WERI-Rb-1 (cell line): ENCODE measurements around the gene ACTL6B.
A peak's percentile ranks its signal among the peaks of the same experiment; 100 is the strongest.
"Not testable (repeated sequence)": the region's sequence is repeated elsewhere in the genome, so short reads cannot be mapped to it uniquely, and the experiment has no call there.

Experiments used
- DNase-seq: peaks from one replicate; pipeline ENCODE4 v3.0.0-alpha.2; 2020
- H3K27ac ChIP-seq: fragments of 250-450 bp; sonication (Bioruptor Pico); 2 replicates; pipeline ENCODE4 v1.5.1; 2020; ENCODE audit warnings: mild to moderate bottlenecking, moderate library complexity
- H3K27me3 ChIP-seq: fragments of 250-450 bp; sonication (Bioruptor Pico); 2 replicates; pipeline ENCODE4 v1.5.1; 2021; ENCODE audit warnings: mild to moderate bottlenecking, low read depth, moderate library complexity; ENCODE audit not compliant: insufficient read depth, severe bottlenecking
- H3K36me3 ChIP-seq: fragments of 250-450 bp; sonication (Bioruptor Pico); 2 replicates; pipeline ENCODE4 v1.5.1; 2020; ENCODE audit warnings: mild to moderate bottlenecking, moderate library complexity
- H3K4me3 ChIP-seq: 2 replicates; pipeline ENCODE4 v1.5.1; 2011; ENCODE audit warnings: low read depth, mild to moderate bottlenecking, control low read depth, low read length
- H3K9me3 ChIP-seq: fragments of 250-450 bp; sonication (Bioruptor Pico); 2 replicates; pipeline ENCODE4 v1.5.1; 2021; ENCODE audit warnings: mild to moderate bottlenecking, moderate library complexity; ENCODE audit not compliant: severe bottlenecking
- CTCF ChIP-seq: IDR thresholded peaks from 2 replicates; pipeline ENCODE4 v1.5.1; 2011; ENCODE audit warnings: low read depth, mild to moderate bottlenecking, control low read depth, inconsistent platforms, low read length

Gene ACTL6B

GRCh38 chr7:100668069-100668449, 11.8 kb upstream of the ACTL6B start:
- Histone ChIP-seq H3K27me3 (no peaks in the 10 kb centered on the region), H3K36me3 (no peaks in the 10 kb centered on the region), H3K4me3 (no peak overlapping the region), H3K9me3 (no peaks in the 10 kb centered on the region), H3K27ac (no peak overlapping the region)
- DNase-seq, result no peak
- no peak for TF ChIP-seq CTCF

- H3K4me3 ChIP-seq, result no peak overlapping the region
- H3K36me3 ChIP-seq, result no peaks in the 10 kb centered on the region
- no peak for TF ChIP-seq CTCF
- H3K27me3 ChIP-seq, result no peaks in the 10 kb centered on the region
- H3K27ac ChIP-seq, result no peak overlapping the region
- DNase-seq, result no peak
- H3K9me3 ChIP-seq, result no peaks in the 10 kb centered on the region
Measured at GRCh38 chr7:100667331-100668068, 11.3 kb upstream of the ACTL6B start.

- no peak overlapping the region for H3K4me3 ChIP-seq
- H3K27me3 ChIP-seq, result no peaks in the 10 kb centered on the region
- H3K9me3 ChIP-seq, result no peaks in the 10 kb centered on the region
- no peak for TF ChIP-seq CTCF
- no peaks in the 10 kb centered on the region for H3K36me3 ChIP-seq
- DNase-seq, result no peak
- no peak overlapping the region for H3K27ac ChIP-seq
Measured at GRCh38 chr7:100665168-100665726, 9.0 kb upstream of the ACTL6B start.

- H3K4me3 ChIP-seq, H3K9me3 ChIP-seq, DNase-seq, H3K27ac ChIP-seq, H3K27me3 ChIP-seq, H3K36me3 ChIP-seq: not testable (repeated sequence)
Measured at GRCh38 chr7:100662194-100662776, 6.0 kb upstream of the ACTL6B start.

- Histone ChIP-seq H3K4me3 (peak overlapping the region; percentile 84), H3K27me3 (no peaks in the 10 kb centered on the region), H3K27ac (peak overlapping the region; percentile 18), H3K36me3 (peaks cover 5% of the 10 kb centered on the region; the same call in 1 of the 2 replicates), H3K9me3 (no peaks in the 10 kb centered on the region)
- no peak for DNase-seq
- TF ChIP-seq CTCF, result no peak
Measured at GRCh38 chr7:100654908-100655831, 1.1 kb downstream of the ACTL6B start.
